Gastrocnemius medialis (tissue), 4 donors: ENCODE data around the gene LHX6.

Experiments used
- CTCF ChIP-seq, 5 experiments: fragments of 450-650 bp in 3 of 5; fragments of 200-600 bp in 2 of 5; sonication (generic) in 2 of 5; IDR thresholded peaks in 4 of 5; conservative IDR thresholded peaks in 1 of 5; 1 replicate in 4 of 5; 2 replicates in 1 of 5; pipeline ENCODE4 v1.5.1; 2016 to 2019; ENCODE audit warnings: antibody characterized with exemption in 5 of 5, mild to moderate bottlenecking in 3 of 5, moderate library complexity in 3 of 5
- POLR2A ChIP-seq, 2 donors: fragments of 450-650 bp; IDR thresholded peaks; one replicate each; pipeline ENCODE4 v1.6.1; 2017; ENCODE audit warnings: antibody characterized with exemption in 2 of 2, mild to moderate bottlenecking in 2 of 2, moderate library complexity in 2 of 2

- TF ChIP-seq CTCF (IDR thresholded peaks at IDR 0.05 in 4 of 5, conservative IDR thresholded peaks at IDR 0.05 in 1 of 5): peak in 4 of 5 experiments; percentile 10 to 31 (median 19)
- TF ChIP-seq POLR2A (IDR thresholded peaks at IDR 0.05): peak; percentile 87 to 90
These were observed 69.5 kb downstream of the LHX6 start, which contains the start of the genes MORN5 and NDUFA8 for GRCh38 chr9:122159026-122159924.
